ENCODE results near the gene TMEM196.
A peak's percentile ranks its signal among the peaks of the same experiment; 100 is the strongest.

Gene TMEM196

GRCh38 chr7:19772841-19773760 lies at the start of gene TMEM196:
TMEM196 (minus strand) TSS chr7:19773617; CDS start chr7:19772696, 921 bp downstream.
- DNase-seq = no peak

- DNase-seq = no peak
These were observed 42.7 kb upstream of the TMEM196 start for GRCh38 chr7:19816128-19816527.

GRCh38 chr7:19815546-19815945 lies 42.1 kb upstream of the TMEM196 start:
- no peak for DNase-seq

GRCh38 chr7:19814776-19815175 lies 41.4 kb upstream of the TMEM196 start:
- no peak for DNase-seq

- DNase-seq = no peak
These were observed 38.0 kb upstream of the TMEM196 start for GRCh38 chr7:19811386-19811785.

GRCh38 chr7:19798986-19799385 lies 25.6 kb upstream of the TMEM196 start:
- DNase-seq = no peak

GRCh38 chr7:19783541-19783940 lies 10.1 kb upstream of the TMEM196 start:
- DNase-seq = no peak

GRCh38 chr7:19776981-19777380 lies 3.6 kb upstream of the TMEM196 start:
- DNase-seq = no peak

- DNase-seq = no peak
These were observed 2.2 kb upstream of the TMEM196 start for GRCh38 chr7:19775578-19775977.

GRCh38 chr7:19772306-19772705 lies 1.1 kb downstream of the TMEM196 start:
- DNase-seq = no peak

- DNase-seq = no peak
These were observed 10.8 kb downstream of the TMEM196 start for GRCh38 chr7:19762631-19763030.

- DNase-seq = no peak
These were observed 18.8 kb downstream of the TMEM196 start for GRCh38 chr7:19754521-19755116.

- DNase-seq = no peak
These were observed 21.4 kb downstream of the TMEM196 start for GRCh38 chr7:19752020-19752419.

GRCh38 chr7:19749658-19750057 lies 23.8 kb downstream of the TMEM196 start:
- no peak for DNase-seq

- DNase-seq = no peak
These were observed 25.6 kb downstream of the TMEM196 start for GRCh38 chr7:19747740-19748339.

- no peak for DNase-seq
These were observed 29.3 kb downstream of the TMEM196 start for GRCh38 chr7:19744075-19744474.

- DNase-seq = no peak
These were observed 44.7 kb downstream of the TMEM196 start for GRCh38 chr7:19728716-19729115.

GRCh38 chr7:19725770-19726169 lies 47.6 kb downstream of the TMEM196 start:
- DNase-seq = no peak

- DNase-seq = no peak
These were observed 57.9 kb downstream of the TMEM196 start for GRCh38 chr7:19715499-19715898.

- peak; percentile 46 for DNase-seq
These were observed 59.7 kb downstream of the TMEM196 start for GRCh38 chr7:19713676-19714075.

GRCh38 chr7:19709249-19709578 lies 64.2 kb downstream of the TMEM196 start:
- no peak for DNase-seq

- DNase-seq = peak; percentile 93
These were observed 64.8 kb downstream of the TMEM196 start, which contains the start of gene POLR1F for GRCh38 chr7:19708397-19709248. POLR1F (minus strand) TSS chr7:19709037; CDS start chr7:19709016, 21 bp downstream.

- DNase-seq = no peak
These were observed 66.2 kb downstream of the TMEM196 start for GRCh38 chr7:19707240-19707639.

All from stimulated activated CD4-positive, alpha-beta T cell treated with anti-CD3 and anti-CD28 coated beads, Interleukin-4, amount 100 ng/mL, for 24 hours (primary cell).